GM23248 (cell line): Measurements from ENCODE around the gene SLC4A4.

Experiments used
- EZH2 ChIP-seq: fragments of 200-600 bp; sonication (generic); IDR thresholded peaks from 2 replicates; pipeline ENCODE4 v1.6.1; 2018; ENCODE audit warnings: antibody characterized with exemption, mild to moderate bottlenecking; ENCODE audit not compliant: insufficient read depth, poor library complexity, severe bottlenecking
- EZH2phosphoT487 ChIP-seq: fragments of 200-600 bp; sonication (generic); IDR thresholded peaks from 2 replicates; pipeline ENCODE4 v1.6.1; 2018; ENCODE audit warnings: antibody characterized with exemption, moderate library complexity, mild to moderate bottlenecking, low read depth; ENCODE audit not compliant: insufficient read depth

GRCh38 chr4:71472946-71473345 is 134.1 kb downstream of the SLC4A4 start:
- TF ChIP-seq EZH2 (no peak), EZH2phosphoT487 (no peak)
